ENCODE measurements around the gene OGFOD2. TPM values are rescaled to one million over a fixed set of nuclear protein-coding genes. Genes with fewer than 3 reads are reported as not detected.

OGFOD2 gene
- total RNA-seq, 4 donors from 2014 or later = 29.9 to 37.1 (median 31.4) TPM

DNA sequence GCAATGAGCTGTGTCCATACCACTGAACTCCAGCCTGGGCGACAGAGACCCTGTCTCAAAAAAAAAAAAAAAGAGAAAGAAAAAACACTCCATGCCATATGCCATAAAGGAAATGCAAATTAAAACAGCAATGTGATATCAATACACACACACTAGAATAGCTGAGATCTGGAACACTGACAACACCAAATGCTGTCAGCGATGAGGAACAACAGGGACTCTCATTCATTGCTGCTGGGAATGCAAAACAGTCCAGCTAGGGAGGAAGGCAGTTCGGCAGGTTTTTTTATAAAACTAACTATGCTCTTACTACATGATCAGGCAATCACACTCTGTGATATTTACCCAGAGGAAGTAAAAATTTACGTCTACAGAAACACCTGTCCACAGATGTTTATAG lies 5.4 kb upstream of the OGFOD2 start:
- TF ChIP-seq, protein P1, sequence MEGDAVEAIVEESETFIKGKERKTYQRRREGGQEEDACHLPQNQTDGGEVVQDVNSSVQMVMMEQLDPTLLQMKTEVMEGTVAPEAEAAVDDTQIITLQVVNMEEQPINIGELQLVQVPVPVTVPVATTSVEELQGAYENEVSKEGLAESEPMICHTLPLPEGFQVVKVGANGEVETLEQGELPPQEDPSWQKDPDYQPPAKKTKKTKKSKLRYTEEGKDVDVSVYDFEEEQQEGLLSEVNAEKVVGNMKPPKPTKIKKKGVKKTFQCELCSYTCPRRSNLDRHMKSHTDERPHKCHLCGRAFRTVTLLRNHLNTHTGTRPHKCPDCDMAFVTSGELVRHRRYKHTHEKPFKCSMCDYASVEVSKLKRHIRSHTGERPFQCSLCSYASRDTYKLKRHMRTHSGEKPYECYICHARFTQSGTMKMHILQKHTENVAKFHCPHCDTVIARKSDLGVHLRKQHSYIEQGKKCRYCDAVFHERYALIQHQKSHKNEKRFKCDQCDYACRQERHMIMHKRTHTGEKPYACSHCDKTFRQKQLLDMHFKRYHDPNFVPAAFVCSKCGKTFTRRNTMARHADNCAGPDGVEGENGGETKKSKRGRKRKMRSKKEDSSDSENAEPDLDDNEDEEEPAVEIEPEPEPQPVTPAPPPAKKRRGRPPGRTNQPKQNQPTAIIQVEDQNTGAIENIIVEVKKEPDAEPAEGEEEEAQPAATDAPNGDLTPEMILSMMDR (IDR thresholded peaks at IDR 0.05) = no peak
- no peak for TF ChIP-seq POLR2A (IDR thresholded peaks at IDR 0.05)
- Histone ChIP-seq H3K4me3 (no peak overlapping the region), H3K36me3 (no peaks in the 10 kb centered on the region), H3K27me3 (no peaks in the 10 kb centered on the region), H3K27ac (no peak overlapping the region), H3K9me3 (no peaks in the 10 kb centered on the region), H3K4me1 (peaks cover 0 to 27% (median 11%) of the 10 kb centered on the region in 4 donors)
- DNase-seq = no peak

DNA sequence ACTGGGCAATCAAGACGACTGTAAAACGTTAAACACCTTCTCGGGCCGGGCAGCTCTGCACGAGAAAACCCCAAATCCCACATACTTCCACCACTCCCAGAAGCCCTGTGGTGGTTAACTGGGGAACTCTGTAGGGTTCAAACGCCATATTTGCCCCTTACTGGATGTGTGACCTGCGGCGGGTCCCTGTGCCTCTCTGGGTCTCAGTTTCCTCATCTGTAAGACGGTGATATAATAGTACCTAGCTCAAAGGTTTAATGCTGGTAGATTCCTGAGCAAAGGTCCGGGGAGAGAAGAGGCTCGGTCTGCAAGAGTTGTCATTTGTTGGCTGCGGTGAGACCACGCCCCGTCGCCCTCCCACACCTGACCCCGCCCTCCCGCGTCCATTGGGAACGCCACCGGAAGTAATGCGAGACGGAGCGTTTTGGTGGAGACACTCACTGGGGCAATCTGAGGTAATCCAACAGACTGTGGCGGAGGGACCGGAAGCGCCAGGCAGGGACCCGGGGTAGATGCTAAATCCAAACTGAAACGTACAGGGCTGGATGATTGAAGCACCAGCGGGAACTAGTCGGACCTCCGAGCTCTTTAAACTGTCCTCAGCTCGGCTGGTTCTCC lies 661 bp upstream of the OGFOD2 start:
- no peaks in the 10 kb centered on the region for H3K27me3 ChIP-seq
- TF ChIP-seq, protein P1 (IDR thresholded peaks at IDR 0.05) = no peak
- TF ChIP-seq POLR2A (IDR thresholded peaks at IDR 0.05) = peak; percentile 76 to 88
- H3K36me3 ChIP-seq = peaks cover 0 to 8% (median 0%) of the 10 kb centered on the region in 3 donors
- DNase-seq = peak; percentile 99 to 100 (median 99)
- peak overlapping the region; percentile 96 to 99 (median 98) for H3K27ac ChIP-seq
- no peaks in the 10 kb centered on the region for H3K9me3 ChIP-seq
- peak overlapping the region; percentile 72 to 97 (median 88) for H3K4me3 ChIP-seq
- peaks cover 3 to 43% (median 9%) of the 10 kb centered on the region in 4 donors for H3K4me1 ChIP-seq

DNA sequence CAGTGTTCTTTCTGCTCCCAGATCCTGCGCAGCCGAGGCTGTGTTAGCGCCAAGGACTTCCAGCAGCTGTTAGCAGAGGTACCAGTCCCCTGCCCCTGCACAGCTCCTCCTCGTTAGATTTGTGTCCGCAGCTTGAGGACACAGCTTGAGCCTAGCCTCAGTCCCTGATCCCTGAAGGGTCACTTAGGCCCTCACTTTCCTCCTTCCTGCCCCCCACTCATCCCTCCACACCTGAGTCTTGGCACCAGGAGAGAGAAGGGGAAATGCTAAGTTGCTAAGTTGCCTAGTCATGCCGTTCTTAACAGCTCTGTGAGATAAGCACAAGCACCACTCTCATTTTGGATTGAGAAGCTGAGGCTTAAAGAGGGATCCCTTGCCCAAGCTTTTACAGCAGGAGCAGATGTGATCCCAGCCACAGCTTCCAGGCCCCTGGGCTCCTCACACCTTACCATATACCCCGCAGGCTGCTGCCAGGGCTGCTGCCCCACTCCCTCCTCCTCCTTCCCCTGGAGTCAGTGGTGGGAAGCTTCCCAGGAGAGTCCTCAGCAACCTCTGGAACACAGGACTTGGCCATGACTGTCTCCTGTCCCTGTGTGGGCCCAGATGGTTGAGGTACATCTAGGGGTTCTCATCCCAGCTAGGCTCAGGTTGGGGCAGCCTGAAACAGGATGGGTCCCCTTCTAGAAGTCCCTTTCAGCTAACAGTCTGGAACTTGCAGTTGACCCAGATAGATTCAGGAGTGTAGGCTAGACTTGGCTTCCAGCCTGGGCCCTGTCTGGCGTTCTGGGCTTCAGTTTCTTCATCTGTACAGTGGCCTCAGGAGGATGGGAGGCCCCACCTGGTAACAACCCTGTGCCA lies 975 bp downstream of the OGFOD2 start:
- Histone ChIP-seq H3K27ac (peak overlapping the region; percentile 96 to 99 (median 98)), H3K4me3 (peak overlapping the region; percentile 72 to 97 (median 88)), H3K9me3 (no peaks in the 10 kb centered on the region), H3K36me3 (peaks cover 0 to 8% (median 0%) of the 10 kb centered on the region in 3 donors), H3K27me3 (no peaks in the 10 kb centered on the region), H3K4me1 (peaks cover 3 to 51% (median 14%) of the 10 kb centered on the region in 4 donors)
- TF ChIP-seq POLR2A (IDR thresholded peaks at IDR 0.05) = no peak
- TF ChIP-seq, protein P1 (IDR thresholded peaks at IDR 0.05) = no peak
- no peak for DNase-seq

DNA sequence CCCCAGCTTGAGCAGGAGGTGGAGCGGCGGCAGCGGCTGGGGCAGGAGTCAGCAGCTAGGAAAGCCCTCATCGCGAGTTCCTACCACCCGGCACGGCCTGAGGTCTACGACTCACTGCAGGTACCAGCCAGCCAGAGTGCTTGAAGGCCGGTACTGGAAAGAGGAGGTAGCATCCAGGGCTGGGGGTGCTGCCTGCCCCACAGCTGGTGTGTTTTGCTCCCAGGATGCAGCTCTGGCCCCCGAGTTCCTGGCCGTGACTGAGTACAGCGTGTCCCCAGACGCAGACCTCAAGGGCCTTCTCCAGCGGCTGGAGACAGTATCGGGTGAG lies 1.6 kb downstream of the OGFOD2 start:
- no peak for DNase-seq
- Histone ChIP-seq H3K27me3 (no peaks in the 10 kb centered on the region), H3K27ac (no peak overlapping the region), H3K4me3 (peak overlapping the region in 1 of 4 donors; percentile 84), H3K4me1 (peaks cover 6 to 56% (median 16%) of the 10 kb centered on the region in 4 donors), H3K36me3 (peaks cover 0 to 8% (median 0%) of the 10 kb centered on the region in 3 donors), H3K9me3 (no peaks in the 10 kb centered on the region)
- no peak for TF ChIP-seq POLR2A (IDR thresholded peaks at IDR 0.05)
- TF ChIP-seq, protein P1 (IDR thresholded peaks at IDR 0.05) = no peak

DNA sequence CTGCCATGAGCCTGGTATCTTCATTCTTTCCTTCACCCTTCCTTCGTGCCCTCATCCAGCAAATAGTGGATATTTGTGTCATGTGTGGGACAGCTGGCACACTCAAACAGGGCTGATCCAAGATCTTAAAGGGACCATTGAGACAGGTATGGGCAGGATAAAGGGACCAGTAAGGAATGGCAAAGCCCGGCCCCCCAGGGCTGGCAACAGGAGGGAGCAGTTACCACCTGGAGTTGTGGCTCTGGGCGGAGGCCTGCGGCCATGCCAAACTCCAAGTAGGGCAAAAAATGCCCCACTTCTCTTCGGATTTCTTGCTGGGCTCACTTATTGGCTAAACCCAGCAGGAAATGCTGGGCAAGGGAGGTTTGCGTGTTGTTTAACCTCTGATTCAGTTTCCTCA lies 2.1 kb downstream of the OGFOD2 start:
- no peak overlapping the region for H3K4me3 ChIP-seq
- H3K36me3 ChIP-seq = peaks cover 0 to 10% (median 0%) of the 10 kb centered on the region in 3 donors
- no peak for DNase-seq
- TF ChIP-seq, protein P1 (IDR thresholded peaks at IDR 0.05) = no peak
- no peak for TF ChIP-seq POLR2A (IDR thresholded peaks at IDR 0.05)
- H3K27me3 ChIP-seq = no peaks in the 10 kb centered on the region
- H3K27ac ChIP-seq = no peak overlapping the region
- no peaks in the 10 kb centered on the region for H3K9me3 ChIP-seq
- H3K4me1 ChIP-seq = peaks cover 10 to 62% (median 21%) of the 10 kb centered on the region in 4 donors
